H9 (cell line): ENCODE results near the gene LRRC51. TPM values are rescaled to one million over a fixed set of nuclear protein-coding genes. Genes with fewer than 3 reads are reported as not detected.
A peak's percentile ranks its signal among the peaks of the same experiment; 100 is the strongest.

Source experiments
- DNase-seq: peaks from one replicate; pipeline ENCODE4 v3.0.0-alpha.2; 2017
- H2AFZ ChIP-seq: one replicate; pipeline ENCODE4 v1.6.1; 2013; ENCODE audit warnings: mild to moderate bottlenecking, low read length, control low read depth, moderate library complexity
- H2AK5ac ChIP-seq: 2 replicates; pipeline ENCODE4 v1.6.1; 2013; ENCODE audit warnings: low read length, control low read depth, mixed read lengths; ENCODE audit not compliant: insufficient read length
- H2BK120ac ChIP-seq: one replicate; pipeline ENCODE4 v1.6.1; 2013; ENCODE audit warnings: low read depth, mild to moderate bottlenecking, low read length, control low read depth, inconsistent platforms; ENCODE audit not compliant: poor library complexity, severe bottlenecking
- H2BK12ac ChIP-seq: 2 replicates; pipeline ENCODE4 v1.6.1; 2013; ENCODE audit warnings: low read length, control low read depth, mixed read lengths, low read depth; ENCODE audit not compliant: insufficient read length
- H2BK15ac ChIP-seq: 2 replicates; pipeline ENCODE4 v1.6.1; 2013; ENCODE audit warnings: low read depth, low read length, control low read depth
- H2BK20ac ChIP-seq: one replicate; pipeline ENCODE4 v1.6.1; 2013; ENCODE audit warnings: low read depth, mild to moderate bottlenecking, low read length, control low read depth, inconsistent platforms; ENCODE audit not compliant: poor library complexity, severe bottlenecking
- H2BK5ac ChIP-seq: 2 replicates; pipeline ENCODE4 v1.6.1; 2013; ENCODE audit warnings: low read length, control low read depth, mixed read lengths; ENCODE audit not compliant: insufficient read length
- H3K14ac ChIP-seq: 2 replicates; pipeline ENCODE4 v1.6.1; 2013; ENCODE audit warnings: low read length, control low read depth; ENCODE audit not compliant: insufficient read depth
- H3K18ac ChIP-seq: 2 replicates; pipeline ENCODE4 v1.6.1; 2013; ENCODE audit warnings: low read depth, mild to moderate bottlenecking, mixed read lengths, low read length, control low read depth; ENCODE audit not compliant: insufficient read length
- H3K23ac ChIP-seq: 2 replicates; pipeline ENCODE4 v1.6.1; 2013; ENCODE audit warnings: low read length, control low read depth, mixed read lengths, low read depth; ENCODE audit not compliant: insufficient read length
- H3K23me2 ChIP-seq: 2 replicates; pipeline ENCODE4 v1.6.1; 2013; ENCODE audit warnings: low read depth, mild to moderate bottlenecking, mixed read lengths, low read length, control low read depth; ENCODE audit not compliant: insufficient read length, poor library complexity, severe bottlenecking
- H3K27ac ChIP-seq: 2 replicates; pipeline ENCODE4 v1.5.1; 2013; ENCODE audit warnings: low read length, control low read depth, mixed read lengths, low read depth; ENCODE audit not compliant: insufficient read length
- H3K27me3 ChIP-seq: 2 replicates; pipeline ENCODE4 v1.6.1; 2013; ENCODE audit warnings: low read length, control low read depth, inconsistent platforms; ENCODE audit not compliant: insufficient read depth
- H3K4ac ChIP-seq: 2 replicates; pipeline ENCODE4 v1.6.1; 2013; ENCODE audit warnings: low read depth, mild to moderate bottlenecking, control low read depth, inconsistent platforms, low read length, moderate library complexity
- H3K4me1 ChIP-seq: 2 replicates; pipeline ENCODE4 v1.6.1; 2013; ENCODE audit warnings: low read length, control low read depth, inconsistent platforms; ENCODE audit not compliant: insufficient read depth
- H3K4me2 ChIP-seq: 2 replicates; pipeline ENCODE4 v1.6.1; 2013; ENCODE audit warnings: low read length, control low read depth, mixed read lengths; ENCODE audit not compliant: insufficient read length, insufficient read depth
- H3K56ac ChIP-seq: 2 replicates; pipeline ENCODE4 v1.6.1; 2013; ENCODE audit warnings: low read depth, mild to moderate bottlenecking, mixed read lengths, low read length, control low read depth; ENCODE audit not compliant: insufficient read length
- H3K79me1 ChIP-seq: 2 replicates; pipeline ENCODE4 v1.6.1; 2013; ENCODE audit warnings: low read depth, mild to moderate bottlenecking, moderate library complexity, low read length, control low read depth, inconsistent platforms; ENCODE audit not compliant: insufficient read depth, poor library complexity, severe bottlenecking
- H3K79me2 ChIP-seq: 2 replicates; pipeline ENCODE4 v1.6.1; 2013; ENCODE audit warnings: low read length, control low read depth, inconsistent platforms; ENCODE audit not compliant: insufficient read depth
- H3K9ac ChIP-seq: 2 replicates; pipeline ENCODE4 v1.6.1; 2013; ENCODE audit warnings: low read length, control low read depth, mixed read lengths; ENCODE audit not compliant: insufficient read length; ENCODE audit errors: extremely low read depth
- H3K9me3 ChIP-seq: one replicate; pipeline ENCODE4 v1.6.1; 2013; ENCODE audit warnings: low read depth, low read length, inconsistent platforms; ENCODE audit not compliant: control insufficient read depth
- H3T11ph ChIP-seq: one replicate; pipeline ENCODE4 v1.6.1; 2013; ENCODE audit warnings: mild to moderate bottlenecking, low read length, control low read depth, inconsistent platforms
- H4K20me1 ChIP-seq: one replicate; pipeline ENCODE4 v1.6.1; 2013; ENCODE audit not compliant: control insufficient read depth, insufficient read length, insufficient read depth
- H4K5ac ChIP-seq: 2 replicates; pipeline ENCODE4 v1.6.1; 2013; ENCODE audit warnings: low read depth, mild to moderate bottlenecking, mixed read lengths, low read length, control low read depth; ENCODE audit not compliant: insufficient read length
- H4K8ac ChIP-seq: replicated peaks from 2 replicates; pipeline ENCODE4 v1.6.1; 2013; ENCODE audit warnings: low read length, control low read depth, mixed read lengths, low read depth; ENCODE audit not compliant: insufficient read length
- H4K91ac ChIP-seq: 2 replicates; pipeline ENCODE4 v1.6.1; 2013; ENCODE audit warnings: low read depth, mild to moderate bottlenecking, moderate library complexity, mixed read lengths, low read length, control low read depth; ENCODE audit not compliant: insufficient read length
- H3K27ac Mint-ChIP-seq, 3 experiments: 2 replicates in 2 of 3; 3 replicates in 1 of 3; pipeline ENCODE4 v1.8.0; 2020 to 2021; ENCODE audit warnings: mixed read lengths in 3 of 3, mild to moderate bottlenecking in 1 of 3, moderate library complexity in 1 of 3
- H3K27me3 Mint-ChIP-seq: 2 replicates; pipeline ENCODE4 v1.8.0; 2021; ENCODE audit warnings: low read depth, mild to moderate bottlenecking, moderate library complexity, mixed read lengths
- H3K36me3 Mint-ChIP-seq, 3 experiments: 2 replicates in 2 of 3; 3 replicates in 1 of 3; pipeline ENCODE4 v1.8.0; 2020 to 2021; ENCODE audit warnings: low read depth in 3 of 3, mixed read lengths in 3 of 3; ENCODE audit not compliant: insufficient read depth in 1 of 3
- H3K4me1 Mint-ChIP-seq, 2 experiments: 2 replicates each; pipeline ENCODE4 v1.8.0; 2020; ENCODE audit warnings: mixed read lengths in 2 of 2
- H3K4me3 Mint-ChIP-seq, 2 experiments: 2 replicates in 1 of 2; 3 replicates in 1 of 2; pipeline ENCODE4 v1.8.0; 2020 to 2021; ENCODE audit warnings: mild to moderate bottlenecking in 2 of 2, mixed read lengths in 2 of 2, moderate library complexity in 1 of 2
- H3K9me3 Mint-ChIP-seq, 2 experiments: 2 replicates in 1 of 2; 3 replicates in 1 of 2; pipeline ENCODE4 v1.8.0; 2020; ENCODE audit warnings: mild to moderate bottlenecking in 2 of 2, mixed read lengths in 2 of 2, moderate library complexity in 1 of 2
- CTCF ChIP-seq: fragments of 200-600 bp; sonication (generic); conservative IDR thresholded peaks from 3 replicates; pipeline ENCODE4 v1.8.0; 2021; ENCODE audit warnings: antibody characterized with exemption, mild to moderate bottlenecking
- WGBS: extraction: QIAGEN DNeasy Blood & Tissue Kit; methylation state at CpG from one replicate; pipeline ENCODE4 v1.1.7; 2013; ENCODE audit warnings: missing lambda C conversion rate, low lambda C conversion rate, mixed read lengths; ENCODE audit not compliant: insufficient read length; ENCODE audit errors: extremely low coverage; 5-methylcytosine and 5-hydroxymethylcytosine counted together
- total RNA-seq: library from RNA; stranded (reverse); gene quantifications from 2 replicates; pipeline ENCODE4 v1.2.1, GENCODE V29; 2021

The LRRC51 gene
- total RNA-seq, 1 experiment from 2014 or later, result 3.1 TPM

- H3K79me1 ChIP-seq, result peaks cover 10% of the 10 kb centered on the region
- H3K9ac ChIP-seq, result no peak overlapping the region
- Mint-ChIP-seq H3K4me3 (peak overlapping the region in 1 of 2 experiments; percentile 41), H3K27me3 (no peaks in the 10 kb centered on the region), H3K9me3 (no peaks in the 10 kb centered on the region), H3K4me1 (peaks cover 10 to 11% of the 10 kb centered on the region in 2 experiments), H3K36me3 (peaks cover 12 to 27% (median 21%) of the 10 kb centered on the region in 3 experiments; a peak in 6 of 7 replicates), H3K27ac (peak overlapping the region in 1 of 3 experiments; percentile 90; a peak in 4 of 7 replicates)
- no peak for DNase-seq
- H3K4me2 ChIP-seq, result peak overlapping the region; percentile 45
- H3T11ph ChIP-seq, result no peak overlapping the region
- H3K4me1 ChIP-seq, result peaks cover 9% of the 10 kb centered on the region; the same call in 1 of the 2 replicates
- no CpG with 5 or more reads among the region's 5 CpGs for WGBS
- no peak overlapping the region for H3K27ac ChIP-seq
- no peaks in the 10 kb centered on the region for H3K9me3 ChIP-seq
- no peak overlapping the region for H2AFZ ChIP-seq
- no peak overlapping the region for H4K91ac ChIP-seq
- H3K79me2 ChIP-seq, result peaks cover 12% of the 10 kb centered on the region; the same call in 1 of the 2 replicates
- no peak overlapping the region for H3K56ac ChIP-seq
- peak overlapping the region; percentile 38 for H2BK12ac ChIP-seq
- H2BK5ac ChIP-seq, result no peak overlapping the region
- H3K27me3 ChIP-seq, result no peaks in the 10 kb centered on the region
- H3K14ac ChIP-seq, result no peak overlapping the region
- H4K8ac ChIP-seq, result no peak overlapping the region
- H3K23ac ChIP-seq, result no peak overlapping the region
- H3K4ac ChIP-seq, result no peak overlapping the region; the same call in 1 of the 2 replicates
- no peak overlapping the region for H4K5ac ChIP-seq
- no peaks in the 10 kb centered on the region for H4K20me1 ChIP-seq
- no peak overlapping the region for H3K18ac ChIP-seq
- H3K23me2 ChIP-seq, result peaks cover 8% of the 10 kb centered on the region
- peak overlapping the region; percentile 33 for H2AK5ac ChIP-seq
- no peak overlapping the region for H2BK120ac ChIP-seq
- H2BK15ac ChIP-seq, result no peak overlapping the region
- H2BK20ac ChIP-seq, result no peak overlapping the region
- no peak for TF ChIP-seq CTCF
Observed at GRCh38 chr11:72039031-72039855, 41.4 kb upstream of the LRRC51 start.
